22Rv1 (cell line): ENCODE results near the gene HMSD.

Experiments
- H3K27ac ChIP-seq: fragments of 450-650 bp; 2 replicates; pipeline ENCODE4 v1.5.1; 2017
- CTCF ChIP-seq: fragments of 450-650 bp; IDR thresholded peaks from 2 replicates; pipeline ENCODE4 v1.5.1; 2017; ENCODE audit warnings: mild to moderate bottlenecking
- ZFX ChIP-seq: fragments of 450-650 bp; IDR thresholded peaks from 2 replicates; pipeline ENCODE4 v1.6.1; 2017; ENCODE audit warnings: antibody characterized with exemption, borderline replicate concordance

Gene HMSD

GRCh38 chr18:63956755-63957154, 7.7 kb downstream of the HMSD start:
- no peak overlapping the region for H3K27ac ChIP-seq

GRCh38 chr18:63960891-63961290, 11.8 kb downstream of the HMSD start:
- TF ChIP-seq CTCF (no peak), ZFX (no peak)
- no peak overlapping the region for H3K27ac ChIP-seq

More at GRCh38 chr18:63956755-63957154, 7.7 kb downstream of the HMSD start:
- TF ChIP-seq ZFX: no peak
- TF ChIP-seq CTCF: no peak

GRCh38 chr18:63961435-63961980, 12.4 kb downstream of the HMSD start:
- TF ChIP-seq CTCF (no peak), ZFX (no peak)
- no peak overlapping the region for H3K27ac ChIP-seq

- TF ChIP-seq CTCF: no peak
- TF ChIP-seq ZFX: no peak
- no peak overlapping the region for H3K27ac ChIP-seq
Measured at GRCh38 chr18:63962137-63962536, 13.0 kb downstream of the HMSD start.

GRCh38 chr18:63963615-63964256, 14.6 kb downstream of the HMSD start:
- no peak overlapping the region for H3K27ac ChIP-seq
- TF ChIP-seq ZFX: no peak
- TF ChIP-seq CTCF: peak; percentile 90

GRCh38 chr18:63964908-63965307, 15.8 kb downstream of the HMSD start:
- no peak for TF ChIP-seq ZFX
- TF ChIP-seq CTCF: no peak
- H3K27ac ChIP-seq: no peak overlapping the region

GRCh38 chr18:63965716-63966330, 16.7 kb downstream of the HMSD start:
- H3K27ac ChIP-seq: no peak overlapping the region
- TF ChIP-seq CTCF (no peak), ZFX (no peak)
